Renal cortical epithelial cell (primary cell): ENCODE data around the gene RASGRF2. TPM values are rescaled to one million over a fixed set of nuclear protein-coding genes. Genes with fewer than 3 reads are reported as not detected.

Experiments
- DNase-seq: peaks from one replicate; pipeline ENCODE4 v3.0.0-alpha.2; 2011; ENCODE audit warnings: low read depth
- total RNA-seq: library from RNA; depleted of rRNA; stranded (reverse); fragments of >200 nt; gene quantifications from 2 replicates; pipeline ENCODE4 v1.2.3, GENCODE V29; 2014

The RASGRF2 gene
- total RNA-seq, 1 donor from 2014 or later = 34.2 TPM

DNA sequence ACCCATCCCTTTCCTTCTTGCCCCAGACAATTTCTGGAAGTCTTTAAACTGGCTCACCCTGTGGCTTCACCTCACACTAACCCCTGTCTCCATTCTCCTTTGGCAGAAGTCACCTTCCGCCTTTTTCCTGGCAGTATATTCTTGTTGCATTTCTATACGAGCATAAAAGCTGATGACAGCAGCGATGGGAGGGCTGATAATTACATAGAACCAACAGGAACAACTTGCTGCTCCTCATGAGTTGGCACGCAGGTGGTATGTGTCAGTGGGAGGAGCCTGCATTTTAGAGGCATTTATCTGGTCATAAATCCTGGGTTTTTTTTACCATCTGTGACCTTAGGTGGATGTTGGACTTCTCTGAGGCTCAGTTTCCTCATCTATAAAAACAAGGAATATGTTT is 211.6 kb downstream of the RASGRF2 start:
- DNase-seq = no peak

DNA sequence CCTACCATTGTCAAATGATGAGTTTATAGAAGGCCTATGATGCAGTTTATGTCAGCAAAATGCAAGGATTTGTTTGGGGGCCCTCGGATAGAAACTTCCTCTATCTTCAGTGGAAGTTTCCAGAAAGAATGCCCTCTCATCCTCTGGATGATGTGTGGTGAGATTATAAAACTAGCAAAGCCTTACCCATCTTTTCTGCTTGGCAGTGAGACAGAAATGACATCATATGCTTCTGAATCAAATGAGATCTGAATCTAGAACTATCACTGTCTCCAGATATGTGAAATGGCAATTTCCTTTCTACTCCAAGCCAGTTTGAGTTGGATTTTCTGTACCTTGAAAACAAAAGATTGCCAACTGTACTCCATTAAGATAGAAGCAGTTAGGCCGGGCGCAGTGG is 212.5 kb downstream of the RASGRF2 start:
- no peak for DNase-seq

- no peak for DNase-seq
Observed at GRCh38 chr5:81177061-81177460, 216.9 kb downstream of the RASGRF2 start.

- DNase-seq = no peak
Observed at GRCh38 chr5:81179959-81180358, 219.8 kb downstream of the RASGRF2 start.

DNA sequence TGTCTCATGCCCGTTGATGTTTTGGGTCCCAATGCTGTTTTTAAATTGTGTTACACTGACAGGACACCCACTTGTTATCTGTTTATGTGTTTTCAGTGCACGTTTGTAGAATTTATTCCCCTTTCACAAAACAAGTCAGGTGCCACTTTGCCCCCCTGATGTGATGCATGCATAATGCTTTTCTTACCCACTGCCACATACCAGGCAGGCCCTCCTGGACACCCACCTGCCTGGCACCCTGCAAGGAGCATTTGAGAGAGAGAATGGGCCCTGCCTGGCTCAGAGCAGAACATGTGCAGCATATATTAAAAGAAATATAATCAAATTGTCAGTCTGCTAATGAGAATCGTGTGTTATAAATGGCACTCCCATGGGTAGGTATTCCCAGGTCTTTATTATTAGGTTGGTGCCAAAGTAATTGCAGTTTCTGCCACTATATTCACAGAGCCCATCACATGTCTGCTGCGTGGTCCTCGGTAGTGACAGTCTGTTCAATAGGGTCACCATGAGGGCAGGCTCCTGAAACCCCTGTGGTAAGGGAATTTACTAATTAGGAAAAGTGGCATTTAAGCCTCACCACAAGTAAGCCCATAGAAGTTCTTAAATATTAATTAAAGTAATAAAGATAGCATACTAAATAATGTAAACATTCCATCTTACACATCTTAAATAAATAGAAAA is 220.8 kb downstream of the RASGRF2 start:
- no peak for DNase-seq

- no peak for DNase-seq
Observed at GRCh38 chr5:81181576-81182316, 221.6 kb downstream of the RASGRF2 start.

- no peak for DNase-seq
Observed at GRCh38 chr5:81182396-81183390, 222.5 kb downstream of the RASGRF2 start.

- DNase-seq = no peak
Observed at GRCh38 chr5:81183811-81184748, 223.9 kb downstream of the RASGRF2 start.

DNA sequence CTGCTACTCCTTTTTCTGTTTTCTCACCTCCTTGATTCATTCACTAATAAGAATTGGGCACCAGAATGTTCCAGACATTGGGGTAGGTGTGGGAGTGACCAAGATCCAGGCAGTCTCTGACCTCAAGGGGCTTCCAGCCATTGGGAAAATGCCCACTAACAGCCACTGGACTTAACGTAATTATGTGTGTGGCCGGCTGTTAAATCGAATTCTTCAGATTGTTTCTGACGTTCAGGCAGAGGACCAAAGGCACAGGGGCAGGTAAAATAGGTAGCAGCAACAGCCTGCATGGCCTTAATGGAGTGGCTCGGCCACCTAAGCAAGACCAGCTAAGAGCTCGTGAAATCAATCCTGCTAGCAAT is 224.6 kb downstream of the RASGRF2 start:
- DNase-seq = no peak

- DNase-seq = no peak
Observed at GRCh38 chr5:81187885-81188284, 227.7 kb downstream of the RASGRF2 start.

DNA sequence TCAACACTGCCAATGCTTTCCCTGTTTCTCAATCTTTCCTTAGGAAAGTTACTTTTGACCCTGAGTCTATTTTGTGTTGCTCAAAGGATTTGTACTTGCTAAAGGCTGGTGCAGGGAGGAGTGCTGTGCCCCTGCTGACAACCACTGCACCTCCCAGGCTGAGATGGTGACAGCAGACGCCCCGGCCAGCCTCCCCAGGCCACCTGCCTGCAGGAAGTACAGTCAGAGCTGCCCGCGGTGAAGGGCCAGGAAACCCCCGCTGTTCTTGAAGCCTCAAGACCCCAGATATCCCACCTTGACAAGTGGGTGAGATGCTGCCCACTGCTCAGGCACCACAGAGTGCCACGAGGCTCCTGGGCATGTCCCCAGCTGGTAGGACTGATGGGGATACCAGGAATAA is 228.8 kb downstream of the RASGRF2 start:
- DNase-seq = no peak

DNA sequence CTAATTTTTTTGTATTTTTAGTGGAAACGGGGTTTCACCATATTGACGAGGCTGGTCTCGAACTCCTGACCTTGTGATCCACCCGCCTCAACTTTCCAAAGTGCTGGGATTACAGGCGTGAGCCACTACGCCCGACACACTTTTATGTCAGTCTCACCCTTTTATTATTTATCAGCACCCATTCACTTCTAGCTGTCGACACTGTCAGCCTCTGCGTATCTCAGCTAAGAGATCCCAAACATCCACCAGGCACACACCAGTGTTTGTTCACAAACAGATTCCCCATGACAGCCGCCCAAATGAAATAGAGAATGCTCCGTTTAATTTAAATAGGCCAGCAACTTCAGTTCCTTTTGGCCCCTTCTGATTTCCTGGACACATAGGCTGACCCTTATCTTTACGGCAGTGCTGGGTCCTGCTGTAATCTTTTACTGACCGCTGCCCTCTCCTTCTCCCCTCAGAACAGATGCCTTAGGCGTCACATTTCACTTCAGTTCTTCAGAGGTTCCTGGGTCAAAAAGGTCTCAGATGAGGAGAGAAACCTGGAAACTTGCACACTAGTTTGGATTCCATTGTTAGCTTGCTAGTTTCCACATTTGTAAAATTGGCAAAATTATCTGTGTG is 229.8 kb downstream of the RASGRF2 start:
- DNase-seq = no peak

GRCh38 chr5:81191726-81192372 is 231.7 kb downstream of the RASGRF2 start:
- DNase-seq = no peak

DNA sequence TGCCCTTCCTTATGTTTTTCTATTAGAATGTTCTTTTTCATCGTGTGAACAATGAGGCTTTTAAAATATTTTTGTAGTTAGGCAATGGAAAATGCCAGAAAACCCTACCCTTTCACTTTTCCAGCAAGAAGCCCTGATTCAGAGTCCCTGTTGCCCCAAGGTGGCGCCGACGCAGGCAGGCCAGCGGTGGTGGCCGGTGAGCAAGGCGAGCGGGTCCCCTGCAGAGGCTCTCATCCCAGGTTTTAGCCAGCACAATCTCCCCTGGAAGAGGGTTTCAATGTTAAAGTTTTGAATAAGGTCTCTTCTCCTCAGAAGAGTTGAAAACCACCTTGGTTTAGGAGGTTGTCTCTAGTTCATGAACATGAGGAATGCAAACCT is 232.2 kb downstream of the RASGRF2 start:
- DNase-seq = no peak

- peak; percentile 37 for DNase-seq
Observed at GRCh38 chr5:81194633-81195334, 234.6 kb downstream of the RASGRF2 start.

DNA sequence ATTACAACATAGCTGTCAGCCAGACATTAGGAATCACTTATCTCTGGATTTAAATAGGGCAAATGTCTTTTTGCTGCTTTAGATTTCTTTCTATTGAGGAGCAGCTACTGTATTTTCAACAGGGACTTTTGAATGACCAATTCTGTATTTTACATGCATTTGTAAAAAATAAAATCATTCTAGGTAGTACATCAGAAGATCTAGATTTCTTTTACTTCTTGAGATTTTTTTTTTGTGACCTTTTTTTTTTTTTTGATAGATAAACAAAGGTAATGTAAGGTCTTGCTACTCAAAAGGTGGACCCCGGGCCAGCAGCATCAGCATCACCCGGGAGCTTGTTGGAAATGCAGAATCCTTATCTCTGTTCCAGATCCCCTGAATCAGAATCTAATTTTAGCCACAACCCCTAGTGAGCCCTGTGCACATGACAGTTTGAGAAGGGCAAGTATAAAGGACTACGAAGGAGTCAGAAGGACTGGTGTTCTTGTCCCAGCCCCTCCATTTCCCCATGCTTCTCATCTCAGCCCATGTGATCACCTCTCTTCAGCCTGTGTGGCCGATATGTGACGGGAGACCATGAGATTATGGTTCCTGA is 235.3 kb downstream of the RASGRF2 start:
- no peak for DNase-seq

DNA sequence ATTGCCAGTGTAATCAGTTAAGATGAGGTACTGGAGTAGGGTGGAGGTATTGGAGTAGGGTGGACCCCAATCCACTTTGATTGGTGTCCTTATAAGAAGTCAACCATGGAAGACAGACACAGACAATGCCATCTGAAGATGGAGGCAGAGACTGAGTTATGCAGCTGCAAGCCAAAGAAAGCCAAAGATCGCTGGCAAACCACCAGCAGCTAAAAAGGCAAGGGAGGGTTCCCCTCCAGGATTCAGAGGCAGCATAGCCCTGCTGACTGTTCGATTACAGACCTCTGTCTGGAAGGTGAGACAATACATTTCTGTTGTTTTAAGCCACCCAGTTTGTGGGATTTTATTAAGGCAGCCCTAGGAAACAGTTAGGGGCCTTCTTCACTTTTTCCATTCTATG is 242.5 kb downstream of the RASGRF2 start:
- no peak for DNase-seq

- no peak for DNase-seq
Observed at GRCh38 chr5:81203729-81204128, 243.6 kb downstream of the RASGRF2 start.

DNA sequence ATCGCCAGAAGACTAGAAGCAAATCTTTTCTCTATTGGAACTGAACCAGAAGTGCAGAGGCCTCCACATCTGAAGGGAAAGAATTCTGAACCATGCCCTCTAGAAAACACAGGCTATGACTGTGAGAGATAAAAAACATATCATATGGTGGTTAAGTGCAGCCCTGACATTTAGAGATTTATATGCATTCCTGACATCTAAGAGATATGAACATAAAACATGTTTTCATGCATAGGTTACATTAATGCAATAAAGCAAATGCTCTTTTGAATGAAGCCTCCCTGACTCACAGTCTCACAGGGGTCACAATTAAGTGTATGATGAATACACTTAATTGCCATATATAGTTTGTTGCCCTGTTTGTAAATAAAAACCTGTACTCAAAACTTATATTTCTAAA is 244.0 kb downstream of the RASGRF2 start:
- no peak for DNase-seq
